HCT116 (cell line): ENCODE data around the gene ANKDD1A. TPM values are rescaled to one million over a fixed set of nuclear protein-coding genes. Genes with fewer than 3 reads are reported as not detected.

Experiments
- ATAC-seq: fragments of 200-7000 bp; cut with Tn5 transposase; 2 replicates; pipeline ENCODE4 v1.9.1; 2020; ENCODE audit warnings: mild to moderate bottlenecking, moderate library complexity
- BruUV-seq: library from RNA; stranded (reverse); fragments of 400-500 nt; replicated peaks from 2 replicates; lab custom pipeline; 2021; lab: Mats Ljungman, UMichigan
- CTCF ChIA-PET: fragments of 300-600 bp; sonication (Branson Sonifier 250); formaldehyde crosslinking; loops from one replicate; lab custom pipeline; 2021; ENCODE audit warnings: antibody characterized with exemption; lab: Charles Lee
- POLR2A ChIA-PET: fragments of 300-600, 350-600 bp; sonication (Branson Sonifier 250); formaldehyde crosslinking; loops from one replicate; lab custom pipeline; 2021; ENCODE audit warnings: antibody characterized with exemption; lab: Charles Lee
- RAD21 ChIA-PET, 2 experiments: fragments of 300-600 bp; sonication (Branson Sonifier 250); formaldehyde crosslinking; loops; one replicate each; lab custom pipeline; 2023; ENCODE audit warnings: low total read pairs in 2 of 2; ENCODE audit not compliant: uncharacterized antibody in 2 of 2, unreplicated experiment in 2 of 2, low non-redundant PET in 1 of 2; lab: Charles Lee
- DNase-seq: peaks from one replicate; pipeline ENCODE4 v3.0.0-alpha.2; 2010; ENCODE audit warnings: low read depth, low spot score
- H2AFZ ChIP-seq: fragments of 200-600 bp; shearing (Covaris generic), sonication (generic); 2 replicates; pipeline ENCODE4 v1.6.1; 2017; ENCODE audit warnings: low read depth, mixed run types, mixed read lengths, antibody characterized with exemption, low read length; ENCODE audit not compliant: poor library complexity, severe bottlenecking
- H3K27ac ChIP-seq: 2 replicates; pipeline ENCODE4 v1.5.1; 2012; ENCODE audit warnings: low read depth, low read length
- H3K27me3 ChIP-seq: fragments of 200-600 bp; sonication (generic); 2 replicates; pipeline ENCODE4 v1.6.1; 2016; ENCODE audit warnings: mixed run types, low read length, mixed read lengths; ENCODE audit not compliant: insufficient read depth
- H3K36me3 ChIP-seq, 2 experiments: fragments of 200-500 bp in 1 of 2; fragments of 200-600 bp in 1 of 2; sonication (Bioruptor generic) in 1 of 2; sonication (generic) in 1 of 2; 2 replicates each; pipeline versions ENCODE4 v1.5.1 to v1.6.1; 2014 to 2016; ENCODE audit warnings: low read length in 2 of 2, inconsistent platforms in 1 of 2, mixed read lengths in 1 of 2, mixed run types in 1 of 2; ENCODE audit not compliant: insufficient read depth in 2 of 2, control insufficient read depth in 1 of 2
- H3K4me1 ChIP-seq, 2 experiments: fragments of 200-600 bp in 1 of 2; sonication (generic) in 1 of 2; 2 replicates each; pipeline versions ENCODE4 v1.5.1 to v1.6.1; 2012 to 2017; ENCODE audit warnings: low read length in 2 of 2, inconsistent platforms in 1 of 2, mild to moderate bottlenecking in 1 of 2, mixed read lengths in 1 of 2, mixed run types in 1 of 2, moderate library complexity in 1 of 2; ENCODE audit not compliant: insufficient read depth in 2 of 2, control insufficient read depth in 1 of 2
- H3K4me2 ChIP-seq: fragments of 200-600 bp; sonication (generic); 2 replicates; pipeline ENCODE4 v1.6.1; 2017; ENCODE audit warnings: mixed run types, low read length, mixed read lengths
- H3K4me3 ChIP-seq, 2 experiments: fragments of 200-600 bp in 1 of 2; sonication (generic) in 1 of 2; replicated peaks in 1 of 2; 2 replicates each; pipeline ENCODE4 v1.5.1; 2011 to 2016; ENCODE audit warnings: low read length in 2 of 2, control low read depth in 1 of 2, low read depth in 1 of 2, mild to moderate bottlenecking in 1 of 2, mixed read lengths in 1 of 2, mixed run types in 1 of 2
- H3K79me2 ChIP-seq: fragments of 200-600 bp; sonication (generic); 2 replicates; pipeline ENCODE4 v1.6.1; 2017; ENCODE audit warnings: mild to moderate bottlenecking, mixed run types, low read length, moderate library complexity, mixed read lengths; ENCODE audit not compliant: insufficient read depth
- H3K9ac ChIP-seq: fragments of 200-600 bp; sonication (generic); 2 replicates; pipeline ENCODE4 v1.6.1; 2016; ENCODE audit warnings: low read length, mixed read lengths
- H3K9me2 ChIP-seq: fragments of 200-600 bp; sonication (generic), shearing (Covaris generic); 2 replicates; pipeline ENCODE4 v1.6.1; 2017; ENCODE audit warnings: mixed run types, mild to moderate bottlenecking, moderate library complexity; ENCODE audit not compliant: insufficient read depth
- H3K9me3 ChIP-seq, 2 experiments: fragments of 200-500 bp in 1 of 2; fragments of 200-600 bp in 1 of 2; sonication (Bioruptor generic) in 1 of 2; sonication (generic) in 1 of 2; 2 replicates each; pipeline ENCODE4 v1.6.1; 2014 to 2017; ENCODE audit warnings: low read length in 2 of 2, mixed read lengths in 2 of 2, inconsistent platforms in 1 of 2, low read depth in 1 of 2, mild to moderate bottlenecking in 1 of 2, mixed run types in 1 of 2, moderate library complexity in 1 of 2; ENCODE audit not compliant: control insufficient read depth in 1 of 2, insufficient read depth in 1 of 2
- H4K20me1 ChIP-seq: fragments of 200-600 bp; sonication (generic), shearing (Covaris generic); 2 replicates; pipeline ENCODE4 v1.6.1; 2017; ENCODE audit warnings: mixed run types, mild to moderate bottlenecking, moderate library complexity; ENCODE audit not compliant: insufficient read depth
- CBX3 ChIP-seq: IDR thresholded peaks from 2 replicates; pipeline ENCODE4 v1.6.1; 2012; ENCODE audit warnings: low read depth
- EGR1 ChIP-seq: IDR thresholded peaks from 2 replicates; pipeline ENCODE4 v1.6.1; 2012; ENCODE audit warnings: low read depth
- EZH2phosphoT487 ChIP-seq: fragments of 200-600 bp; IDR thresholded peaks from 2 replicates; pipeline ENCODE4 v1.6.1; 2018; ENCODE audit warnings: antibody characterized with exemption, borderline replicate concordance
- FOSL1 ChIP-seq: IDR thresholded peaks from 2 replicates; pipeline ENCODE4 v1.6.1; 2012; ENCODE audit warnings: low read depth
- POLR2A ChIP-seq: IDR thresholded peaks from 2 replicates; pipeline ENCODE4 v1.7.0; 2011; ENCODE audit warnings: borderline replicate concordance; ENCODE audit not compliant: insufficient read depth, insufficient read length; ENCODE audit errors: extremely low read depth
- POLR2AphosphoS5 ChIP-seq: IDR thresholded peaks from 2 replicates; pipeline ENCODE4 v1.6.1; 2011; ENCODE audit warnings: mild to moderate bottlenecking, low read depth, low read length, moderate library complexity
- RAD21 ChIP-seq: IDR thresholded peaks from 2 replicates; pipeline ENCODE4 v1.6.1; 2012; ENCODE audit warnings: low read depth, mild to moderate bottlenecking
- REST ChIP-seq: IDR thresholded peaks from 2 replicates; pipeline ENCODE4 v1.6.1; 2012; ENCODE audit warnings: low read depth
- SIN3A ChIP-seq: IDR thresholded peaks from 2 replicates; pipeline ENCODE4 v1.6.1; 2012; ENCODE audit warnings: low read depth
- SP1 ChIP-seq: IDR thresholded peaks from 2 replicates; pipeline ENCODE4 v1.6.1; 2012; ENCODE audit warnings: low read depth
- SRF ChIP-seq: IDR thresholded peaks from 2 replicates; pipeline ENCODE4 v1.6.1; 2012; ENCODE audit warnings: low read depth
- TCF7L2 ChIP-seq: IDR thresholded peaks from 2 replicates; pipeline ENCODE4 v1.7.0; 2011; ENCODE audit warnings: borderline replicate concordance, inconsistent platforms; ENCODE audit not compliant: insufficient read depth, insufficient read length; ENCODE audit errors: extremely low read depth
- ZBTB33 ChIP-seq: IDR thresholded peaks from 2 replicates; pipeline ENCODE4 v1.6.1; 2011; ENCODE audit warnings: mild to moderate bottlenecking, low read length, moderate library complexity; ENCODE audit not compliant: insufficient replicate concordance; ENCODE audit errors: extremely low read depth
- intact Hi-C: fragments of 100-400 bp; cut with micrococcal nuclease; formaldehyde crosslinking; loops from 2 replicates; pipeline ENCODE4 v1.10.0; 2022
- total RNA-seq: library from RNA; stranded (reverse); gene quantifications from one replicate; pipeline ENCODE4 v1.2.1, GENCODE V29; 2021; ENCODE audit not compliant: unreplicated experiment

ANKDD1A gene
- total RNA-seq, 1 experiment from 2014 or later, result 8.1 TPM

- BruUV-seq, result no TSS peak
- DNase-seq (no peak), ATAC-seq (no peak)
- H3K4me1 ChIP-seq, result peaks cover 9 to 14% of the 10 kb centered on the region in 2 experiments; a peak in 3 of 4 replicates
- intact Hi-C loops, result no loop called here
- no peak overlapping the region for H3K4me2 ChIP-seq
- H3K9me2 ChIP-seq, result no peaks in the 10 kb centered on the region
- no peaks in the 10 kb centered on the region for H3K79me2 ChIP-seq
- H2AFZ ChIP-seq, result no peak overlapping the region
- no peaks in the 10 kb centered on the region for H4K20me1 ChIP-seq
- TF ChIP-seq EGR1 (no peak), REST (no peak), RAD21 (no peak), CBX3 (no peak), POLR2AphosphoS5 (no peak), ZBTB33 (no peak), SIN3A (no peak), FOSL1 (no peak), SP1 (no peak), EZH2phosphoT487 (no peak), TCF7L2 (no peak), SRF (no peak), POLR2A (no peak)
- no peaks in the 10 kb centered on the region for H3K9me3 ChIP-seq
- ChIA-PET CTCF (no interaction called here), RAD21 (no interaction called here), POLR2A (no interaction called here)
- H3K36me3 ChIP-seq, result 0 out of 4 replicates have a peak, but pooled peaks cover 0 to 2% of the 10 kb centered on the region in 2 experiments
- H3K27ac ChIP-seq, result no peak overlapping the region
- H3K27me3 ChIP-seq, result no peaks in the 10 kb centered on the region
- no peak overlapping the region for H3K9ac ChIP-seq
- H3K4me3 ChIP-seq, result no peak overlapping the region
Measured at GRCh38 chr15:64934023-64934422, 22.3 kb downstream of the ANKDD1A start.
